KMS-11 (cell line): ENCODE measurements around the gene TSNAXIP1.

ENCODE experiments used
- H2AFZ ChIP-seq: fragments of 200-600 bp; sonication (generic); 2 replicates; pipeline ENCODE4 v1.6.1; 2016; ENCODE audit warnings: antibody characterized with exemption, mixed run types, low read depth
- H3K27ac ChIP-seq: fragments of 200-600 bp; sonication (generic); 2 replicates; pipeline ENCODE4 v1.6.1; 2016; ENCODE audit warnings: mild to moderate bottlenecking, mixed run types
- H3K27me3 ChIP-seq: fragments of 200-600 bp; sonication (generic); 2 replicates; pipeline ENCODE4 v1.6.1; 2017; ENCODE audit warnings: mild to moderate bottlenecking, low read depth, mixed run types, moderate library complexity; ENCODE audit not compliant: insufficient read depth
- H3K36me3 ChIP-seq: fragments of 200-600 bp; sonication (generic); 2 replicates; pipeline ENCODE4 v1.6.1; 2017; ENCODE audit warnings: mild to moderate bottlenecking, mixed run types; ENCODE audit not compliant: insufficient read depth
- H3K4me1 ChIP-seq: fragments of 200-600 bp; sonication (generic); 2 replicates; pipeline ENCODE4 v1.6.1; 2016; ENCODE audit warnings: mild to moderate bottlenecking, low read depth, mixed run types; ENCODE audit not compliant: poor library complexity, severe bottlenecking
- H3K4me2 ChIP-seq: fragments of 200-600 bp; sonication (generic); 2 replicates; pipeline ENCODE4 v1.7.0; 2016; ENCODE audit warnings: mild to moderate bottlenecking, mixed run types
- H3K4me3 ChIP-seq: fragments of 200-600 bp; sonication (generic); IDR thresholded peaks from 2 replicates; pipeline ENCODE4 v1.6.1; 2017; ENCODE audit warnings: low read depth, low read length, mixed read lengths; ENCODE audit not compliant: insufficient read depth
- H3K79me2 ChIP-seq: fragments of 200-600 bp; sonication (generic); 2 replicates; pipeline ENCODE4 v1.6.1; 2016; ENCODE audit warnings: low read depth, mixed run types; ENCODE audit not compliant: insufficient read depth
- H3K9ac ChIP-seq: fragments of 200-600 bp; sonication (generic); 2 replicates; pipeline ENCODE4 v1.6.1; 2016; ENCODE audit warnings: mild to moderate bottlenecking, mixed run types
- H4K20me1 ChIP-seq: fragments of 200-600 bp; sonication (generic); 2 replicates; pipeline ENCODE4 v1.6.1; 2016; ENCODE audit warnings: mild to moderate bottlenecking, mixed run types; ENCODE audit not compliant: insufficient read depth
- TF ChIP-seq, protein P1 (sequence below): fragments of 200-600 bp; sonication (generic); conservative IDR thresholded peaks from 2 replicates; pipeline ENCODE4 v1.6.1; 2017; ENCODE audit warnings: low read depth, mild to moderate bottlenecking, antibody characterized with exemption, low read length, moderate library complexity, mixed read lengths

The TSNAXIP1 gene

DNA sequence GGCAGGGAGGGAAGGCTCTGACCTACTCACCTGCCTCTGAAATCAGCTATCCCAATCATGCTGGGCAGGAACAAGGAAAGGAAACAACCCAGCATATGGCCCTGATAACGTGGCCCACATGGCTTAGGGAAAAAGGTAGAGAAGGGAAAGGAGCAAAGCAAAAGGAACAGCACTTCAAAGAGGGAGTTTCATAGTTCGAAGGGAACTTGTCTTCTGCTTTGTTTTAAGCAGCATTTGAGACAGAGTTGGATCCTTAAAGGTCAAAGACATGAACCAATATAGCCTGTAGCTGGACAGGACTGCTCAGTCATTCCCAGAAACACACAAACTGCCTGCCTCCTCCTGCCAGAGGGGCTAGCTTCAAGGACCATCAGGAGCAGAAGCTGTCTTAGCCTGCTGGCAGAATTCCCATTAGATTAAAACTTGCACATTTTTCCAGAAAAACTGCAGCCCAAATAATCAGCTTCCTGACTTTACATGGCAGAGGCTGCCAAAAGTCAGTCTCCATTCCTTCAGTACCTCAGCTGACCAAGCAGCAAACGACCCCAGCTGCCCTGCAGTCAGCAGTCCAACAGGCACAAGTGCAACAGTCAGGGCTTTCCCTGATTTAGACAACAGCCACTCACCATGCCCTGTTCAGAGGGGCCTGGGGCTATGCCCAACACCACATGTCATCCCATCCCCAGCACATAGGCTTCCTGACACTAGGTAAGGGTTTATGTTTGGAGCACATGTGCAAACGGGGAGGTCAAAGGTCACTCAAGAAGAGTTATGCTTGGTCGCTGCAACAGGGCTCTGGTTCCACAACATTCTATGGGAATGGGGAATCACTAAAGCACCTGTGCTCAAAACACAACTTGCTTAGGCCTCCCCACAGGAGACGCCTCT is 32.9 kb upstream of the TSNAXIP1 start:
- H3K27ac ChIP-seq: no peak overlapping the region
- no peak overlapping the region for H3K9ac ChIP-seq
- no peaks in the 10 kb centered on the region for H3K36me3 ChIP-seq
- no peak overlapping the region for H3K4me3 ChIP-seq
- H3K79me2 ChIP-seq: no peaks in the 10 kb centered on the region; the same call in 1 of the 2 replicates
- no peaks in the 10 kb centered on the region for H3K27me3 ChIP-seq
- H3K4me2 ChIP-seq: no peak overlapping the region
- H3K4me1 ChIP-seq: no peaks in the 10 kb centered on the region
- H4K20me1 ChIP-seq: no peaks in the 10 kb centered on the region
- no peak overlapping the region for H2AFZ ChIP-seq
- TF ChIP-seq, protein P1, sequence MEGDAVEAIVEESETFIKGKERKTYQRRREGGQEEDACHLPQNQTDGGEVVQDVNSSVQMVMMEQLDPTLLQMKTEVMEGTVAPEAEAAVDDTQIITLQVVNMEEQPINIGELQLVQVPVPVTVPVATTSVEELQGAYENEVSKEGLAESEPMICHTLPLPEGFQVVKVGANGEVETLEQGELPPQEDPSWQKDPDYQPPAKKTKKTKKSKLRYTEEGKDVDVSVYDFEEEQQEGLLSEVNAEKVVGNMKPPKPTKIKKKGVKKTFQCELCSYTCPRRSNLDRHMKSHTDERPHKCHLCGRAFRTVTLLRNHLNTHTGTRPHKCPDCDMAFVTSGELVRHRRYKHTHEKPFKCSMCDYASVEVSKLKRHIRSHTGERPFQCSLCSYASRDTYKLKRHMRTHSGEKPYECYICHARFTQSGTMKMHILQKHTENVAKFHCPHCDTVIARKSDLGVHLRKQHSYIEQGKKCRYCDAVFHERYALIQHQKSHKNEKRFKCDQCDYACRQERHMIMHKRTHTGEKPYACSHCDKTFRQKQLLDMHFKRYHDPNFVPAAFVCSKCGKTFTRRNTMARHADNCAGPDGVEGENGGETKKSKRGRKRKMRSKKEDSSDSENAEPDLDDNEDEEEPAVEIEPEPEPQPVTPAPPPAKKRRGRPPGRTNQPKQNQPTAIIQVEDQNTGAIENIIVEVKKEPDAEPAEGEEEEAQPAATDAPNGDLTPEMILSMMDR: no peak

GRCh38 chr16:67774457-67774853 is 32.2 kb upstream of the TSNAXIP1 start:
- no peak overlapping the region for H2AFZ ChIP-seq
- H3K4me2 ChIP-seq: no peak overlapping the region
- TF ChIP-seq, protein P1: no peak
- no peaks in the 10 kb centered on the region for H3K27me3 ChIP-seq
- H3K9ac ChIP-seq: no peak overlapping the region
- H3K4me3 ChIP-seq: no peak overlapping the region
- no peaks in the 10 kb centered on the region for H4K20me1 ChIP-seq
- no peaks in the 10 kb centered on the region; the same call in 1 of the 2 replicates for H3K79me2 ChIP-seq
- no peak overlapping the region for H3K27ac ChIP-seq
- peaks cover 2% of the 10 kb centered on the region for H3K4me1 ChIP-seq
- no peaks in the 10 kb centered on the region for H3K36me3 ChIP-seq

GRCh38 chr16:67775273-67775672 is 31.4 kb upstream of the TSNAXIP1 start:
- H3K4me2 ChIP-seq: no peak overlapping the region
- H3K4me3 ChIP-seq: no peak overlapping the region
- TF ChIP-seq, protein P1: no peak
- H3K36me3 ChIP-seq: no peaks in the 10 kb centered on the region
- H3K27me3 ChIP-seq: no peaks in the 10 kb centered on the region
- H2AFZ ChIP-seq: no peak overlapping the region
- no peak overlapping the region for H3K27ac ChIP-seq
- no peaks in the 10 kb centered on the region for H4K20me1 ChIP-seq
- H3K4me1 ChIP-seq: peaks cover 11% of the 10 kb centered on the region
- H3K79me2 ChIP-seq: no peaks in the 10 kb centered on the region; the same call in 1 of the 2 replicates
- no peak overlapping the region for H3K9ac ChIP-seq

- Histone ChIP-seq H4K20me1 (no peaks in the 10 kb centered on the region), H3K27me3 (no peaks in the 10 kb centered on the region), H2AFZ (no peak overlapping the region), H3K9ac (no peak overlapping the region), H3K36me3 (no peaks in the 10 kb centered on the region), H3K79me2 (peaks cover 6% of the 10 kb centered on the region; the same call in 1 of the 2 replicates), H3K4me3 (no peak overlapping the region), H3K4me2 (peak overlapping the region; percentile 18; the same call in 1 of the 2 replicates), H3K27ac (no peak overlapping the region), H3K4me1 (peaks cover 32% of the 10 kb centered on the region)
- TF ChIP-seq, protein P1: no peak
Measured at GRCh38 chr16:67779256-67780014, 27.3 kb upstream of the TSNAXIP1 start.
